Ovary (tissue), 9 donors: ENCODE results near the gene DAPP1. TPM values are rescaled to one million over a fixed set of nuclear protein-coding genes. Genes with fewer than 3 reads are reported as not detected.
"Not testable (repeated sequence)": the region's sequence is repeated elsewhere in the genome, so short reads cannot be mapped to it uniquely, and the experiment has no call there.

Experiments used
- DNase-seq, 5 donors: peaks; one replicate each; pipeline ENCODE4 v3.0.0-alpha.2; 2019 to 2020
- H3K27ac ChIP-seq, 2 donors: fragments of 200-600 bp; one replicate each; pipeline versions ENCODE4 v1.5.1 to v1.8.0; 2019 to 2022
- H3K27me3 ChIP-seq: fragments of 200-600 bp; one replicate; pipeline ENCODE4 v1.8.0; 2022
- H3K36me3 ChIP-seq: fragments of 200-600 bp; sonication (generic); one replicate; pipeline ENCODE4 v1.5.1; 2019
- H3K4me1 ChIP-seq: one replicate; pipeline ENCODE4 v1.8.1; 2013; ENCODE audit warnings: mild to moderate bottlenecking, moderate library complexity; ENCODE audit not compliant: insufficient read depth
- H3K4me3 ChIP-seq: fragments of 200-600 bp; sonication (generic); one replicate; pipeline ENCODE4 v1.5.1; 2017
- H3K9me3 ChIP-seq, 2 donors: fragments of 200-600 bp in 1 of 2; sonication (generic) in 1 of 2; one replicate each; pipeline versions ENCODE4 v1.5.1 to v1.8.1; 2013 to 2019; ENCODE audit warnings: mild to moderate bottlenecking in 1 of 2, moderate library complexity in 1 of 2
- EP300 ChIP-seq: sonication (generic); formaldehyde crosslinking; IDR thresholded peaks from one replicate; pipeline ENCODE4 v1.6.1; 2017; ENCODE audit warnings: antibody characterized with exemption
- POLR2A ChIP-seq: fragments of 450-650 bp; IDR thresholded peaks from one replicate; pipeline ENCODE4 v1.6.1; 2017; ENCODE audit warnings: antibody characterized with exemption, mild to moderate bottlenecking, moderate library complexity
- WGBS, 3 donors: extraction: QIAGEN DNeasy Blood & Tissue Kit in 1 of 3; methylation state at CpG; one replicate each; pipeline versions ENCODE4 v1.1.5 to v1.1.7; 2013 to 2017; 5-methylcytosine and 5-hydroxymethylcytosine counted together
- intact Hi-C, 4 donors: fragments of 100-400 bp; cut with DNase I; formaldehyde crosslinking; loops; one replicate each; pipeline versions ENCODE4 v1.11.0 to v1.15.1; 2022 to 2023
- polyA plus RNA-seq, 2 donors: library from polyadenylated mRNA; stranded (reverse); fragments of 200-250 nt in 1 of 2; fragments of 350-450 nt in 1 of 2; fragmentation: Illumina TruSeq in 1 of 2; extraction: RNeasy Lipid Tissue Mini Kit (QIAGEN cat#74804) in 1 of 2; gene quantifications; one replicate each; pipeline ENCODE4 v1.2.3, GENCODE V29; 2013 to 2014
- total RNA-seq, 7 donors: library from RNA; depleted of rRNA in 2 of 7; stranded (reverse); fragments of >200 nt in 2 of 7; fragmentation: NEBNext Ultra II Directional in 3 of 7; extraction: Animal tissue kit (Norgen Biotek cat#: 25700) in 3 of 7; gene quantifications; one replicate each; pipeline versions ENCODE4 v1.1.0 to v1.2.4, GENCODE V29; 2016 to 2023
- TF ChIP-seq, protein P1 (sequence below), 3 donors: fragments of 450-650 bp in 2 of 3; fragments of 200-600 bp in 1 of 3; IDR thresholded peaks; one replicate each; pipeline versions ENCODE4 v1.5.1 to v1.8.0; 2016 to 2022; ENCODE audit warnings: antibody characterized with exemption in 3 of 3, mild to moderate bottlenecking in 1 of 3
- donor health status: DM: no; HTN: no; CAD: no; lungs with moderate emphysema.
- donor health status: DM: no; HTN: no; CAD: no.
- donor health status: Bipolar disorder and iron deficiency.
- donor health status: DM: yes; HTN: yes; CAD: no.
- donor health status: DM: no; HTN: no; CAD: no.
- donor health status: DM: yes; HTN: yes; CAD: no.

The DAPP1 gene
- total and polyA plus RNA-seq, 9 donors = 0.34 to 4.1 (median 0.65) TPM

DNA sequence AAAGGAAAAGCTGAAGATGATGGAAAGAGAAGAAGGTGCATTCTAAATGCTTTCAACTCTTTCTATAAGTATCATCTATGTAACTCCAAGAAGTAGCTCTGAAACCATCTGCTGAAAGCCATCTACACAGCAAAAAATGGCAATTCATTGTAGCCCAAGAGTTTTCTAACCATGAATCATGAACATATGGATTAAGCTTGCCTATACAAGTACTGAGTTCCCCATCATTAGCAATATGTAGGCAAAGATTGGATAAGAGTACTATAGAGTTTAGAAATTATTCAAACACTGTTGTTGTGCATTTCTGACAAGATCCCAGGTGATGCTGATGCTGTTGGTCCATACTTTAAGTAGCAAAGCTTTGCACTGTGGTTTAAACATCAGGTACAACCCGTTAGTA is 11.2 kb downstream of the DAPP1 start:
- no peak for TF ChIP-seq POLR2A
- TF ChIP-seq, protein P1, sequence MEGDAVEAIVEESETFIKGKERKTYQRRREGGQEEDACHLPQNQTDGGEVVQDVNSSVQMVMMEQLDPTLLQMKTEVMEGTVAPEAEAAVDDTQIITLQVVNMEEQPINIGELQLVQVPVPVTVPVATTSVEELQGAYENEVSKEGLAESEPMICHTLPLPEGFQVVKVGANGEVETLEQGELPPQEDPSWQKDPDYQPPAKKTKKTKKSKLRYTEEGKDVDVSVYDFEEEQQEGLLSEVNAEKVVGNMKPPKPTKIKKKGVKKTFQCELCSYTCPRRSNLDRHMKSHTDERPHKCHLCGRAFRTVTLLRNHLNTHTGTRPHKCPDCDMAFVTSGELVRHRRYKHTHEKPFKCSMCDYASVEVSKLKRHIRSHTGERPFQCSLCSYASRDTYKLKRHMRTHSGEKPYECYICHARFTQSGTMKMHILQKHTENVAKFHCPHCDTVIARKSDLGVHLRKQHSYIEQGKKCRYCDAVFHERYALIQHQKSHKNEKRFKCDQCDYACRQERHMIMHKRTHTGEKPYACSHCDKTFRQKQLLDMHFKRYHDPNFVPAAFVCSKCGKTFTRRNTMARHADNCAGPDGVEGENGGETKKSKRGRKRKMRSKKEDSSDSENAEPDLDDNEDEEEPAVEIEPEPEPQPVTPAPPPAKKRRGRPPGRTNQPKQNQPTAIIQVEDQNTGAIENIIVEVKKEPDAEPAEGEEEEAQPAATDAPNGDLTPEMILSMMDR (IDR thresholded peaks at IDR 0.05) = no peak
- no peak for TF ChIP-seq EP300
- intact Hi-C loops = no loop called here
- Histone ChIP-seq H3K4me1 (no peaks in the 10 kb centered on the region), H3K4me3 (no peak overlapping the region), H3K27me3 (no peaks in the 10 kb centered on the region), H3K9me3 (no peaks in the 10 kb centered on the region), H3K27ac (no peak overlapping the region), H3K36me3 (no peaks in the 10 kb centered on the region)
- 90 to 95% (median 93%) methylated on average over 1 of the region's 1 CpG for WGBS, 3 donors
- no peak for DNase-seq

GRCh38 chr4:99828477-99828876 is 11.8 kb downstream of the DAPP1 start:
- Histone ChIP-seq H3K27me3 (no peaks in the 10 kb centered on the region), H3K36me3 (no peaks in the 10 kb centered on the region), H3K27ac (no peak overlapping the region), H3K4me1 (no peaks in the 10 kb centered on the region), H3K4me3 (no peak overlapping the region), H3K9me3 (no peaks in the 10 kb centered on the region)
- WGBS, 3 donors = 6 to 17% (median 13%) methylated on average over 1 of the region's 1 CpG
- intact Hi-C loops = no loop called here
- no peak for DNase-seq
- TF ChIP-seq EP300 (no peak), POLR2A (no peak)

- H3K9me3 ChIP-seq, H3K27ac ChIP-seq, intact Hi-C loops: not testable (repeated sequence)
Observed at GRCh38 chr4:99830051-99830450, 13.4 kb downstream of the DAPP1 start.

GRCh38 chr4:99832321-99832720 is 15.7 kb downstream of the DAPP1 start:
- peaks cover 3% of the 10 kb centered on the region for H3K4me1 ChIP-seq
- no peak overlapping the region for H3K4me3 ChIP-seq
- intact Hi-C loops = no loop called here
- TF ChIP-seq, protein P1 (IDR thresholded peaks at IDR 0.05) = no peak
- no peak for TF ChIP-seq EP300
- TF ChIP-seq POLR2A = no peak
- H3K27me3 ChIP-seq = no peaks in the 10 kb centered on the region
- DNase-seq = no peak
- H3K36me3 ChIP-seq = no peaks in the 10 kb centered on the region
- H3K9me3 ChIP-seq = no peaks in the 10 kb centered on the region
- no peak overlapping the region for H3K27ac ChIP-seq

More at GRCh38 chr4:99830051-99830450, 13.4 kb downstream of the DAPP1 start:
- DNase-seq, H3K4me3 ChIP-seq, H3K36me3 ChIP-seq, H3K27me3 ChIP-seq, H3K4me1 ChIP-seq: not testable (repeated sequence)
- 96% methylated on average over 5 of the region's 5 CpGs for WGBS, 3 donors

- H3K27me3 ChIP-seq = no peaks in the 10 kb centered on the region
- DNase-seq = no peak
- intact Hi-C loops = no loop called here
- H3K4me1 ChIP-seq = peaks cover 3% of the 10 kb centered on the region
- TF ChIP-seq POLR2A (no peak), EP300 (no peak)
- TF ChIP-seq, protein P1 (IDR thresholded peaks at IDR 0.05) = no peak
- no peak overlapping the region for H3K4me3 ChIP-seq
- no peak overlapping the region for H3K27ac ChIP-seq
- no peaks in the 10 kb centered on the region for H3K36me3 ChIP-seq
- WGBS, 3 donors = 11 to 24% (median 15%) methylated on average over 3 of the region's 3 CpGs
- no peaks in the 10 kb centered on the region for H3K9me3 ChIP-seq
Observed at GRCh38 chr4:99832758-99833157, 16.1 kb downstream of the DAPP1 start.

GRCh38 chr4:99833756-99834155 is 17.1 kb downstream of the DAPP1 start:
- Histone ChIP-seq H3K36me3 (no peaks in the 10 kb centered on the region), H3K4me3 (no peak overlapping the region), H3K27ac (no peak overlapping the region), H3K27me3 (no peaks in the 10 kb centered on the region), H3K9me3 (no peaks in the 10 kb centered on the region), H3K4me1 (peaks cover 3% of the 10 kb centered on the region)
- no peak for TF ChIP-seq EP300
- DNase-seq = no peak
- WGBS, 3 donors = 75 to 86% (median 79%) methylated on average over 5 of the region's 5 CpGs
- intact Hi-C loops = no loop called here
